ENCODE measurements around the gene SCUBE3. TPM values are rescaled to one million over a fixed set of nuclear protein-coding genes. Genes with fewer than 3 reads are reported as not detected.

Gene SCUBE3
- total and polyA plus RNA-seq, 2 of the 13 experiments (the other 11 are each of a cell fraction or from before 2014, with no cell fraction given): not detected

GRCh38 chr6:35259194-35259947 is 45.6 kb downstream of the SCUBE3 start, which contains the start of gene ZNF76 (continued):
- TF ChIP-seq ZNF556 (CRISPR knock-in tag; IDR thresholded peaks at IDR 0.05; ENCODE audit: borderline replicate concordance) (peak; percentile 99; the same call in 1 of the 2 replicates), ZNF563 (CRISPR knock-in tag; IDR thresholded peaks at IDR 0.05) (peak; percentile 98), ARNTL (CRISPR knock-in tag; IDR thresholded peaks at IDR 0.05) (peak; percentile 72), PHF20 (CRISPR knock-in tag; IDR thresholded peaks at IDR 0.05) (peak; percentile 87), ZNF775 (CRISPR knock-in tag; IDR thresholded peaks at IDR 0.05; ENCODE audit: borderline replicate concordance) (peak; percentile 53; the same call in 1 of the 2 replicates), ZSCAN31 (CRISPR knock-in tag; IDR thresholded peaks at IDR 0.05; ENCODE audit: low read depth) (peak; percentile 64), ZNF446 (CRISPR knock-in tag; IDR thresholded peaks at IDR 0.05) (peak; percentile 88), ZZZ3 (CRISPR knock-in tag; IDR thresholded peaks at IDR 0.05; ENCODE audit: borderline replicate concordance) (0 out of 2 replicates have a peak, but pooled peaks have one; percentile 89), HDAC2 (CRISPR knock-in tag; IDR thresholded peaks at IDR 0.05) (peak; percentile 81; the same call in 1 of the 2 replicates), DNMT3B (CRISPR knock-in tag; conservative IDR thresholded peaks at IDR 0.05) (peak; percentile 86; the same call in 1 of the 2 replicates), SSRP1 (CRISPR knock-in tag; IDR thresholded peaks at IDR 0.05) (no peak), DMAP1 (CRISPR knock-in tag; IDR thresholded peaks at IDR 0.05) (peak; percentile 98), SALL2 (CRISPR knock-in tag; IDR thresholded peaks at IDR 0.05) (peak; percentile 99), TAF15 (IDR thresholded peaks at IDR 0.05; ENCODE audit: low read depth, low read length, poor library complexity, severe bottlenecking) (peak; percentile 72), POGZ (CRISPR knock-in tag; IDR thresholded peaks at IDR 0.05) (peak; percentile 86), ZBTB21 (CRISPR knock-in tag; IDR thresholded peaks at IDR 0.05) (peak; percentile 97), BRF2 (CRISPR knock-in tag; IDR thresholded peaks at IDR 0.05) (peak; percentile 95), ZNF232 (CRISPR knock-in tag; IDR thresholded peaks at IDR 0.05; ENCODE audit: borderline replicate concordance) (peak; percentile 82), CSRNP1 (CRISPR knock-in tag; IDR thresholded peaks at IDR 0.05) (peak; percentile 99), SRSF4 (IDR thresholded peaks at IDR 0.05; ENCODE audit: low read depth, low read length, poor library complexity, severe bottlenecking) (no peak), XRCC5 (optimal IDR thresholded peaks at IDR 0.05; ENCODE audit: low read length) (peak; percentile 100)
